H1 (cell line): ENCODE data around the gene AP4B1. TPM values are rescaled to one million over a fixed set of nuclear protein-coding genes. Genes with fewer than 3 reads are reported as not detected.

Experiments used
- CTCF ChIA-PET: fragments of 300-600 bp; sonication (Branson Sonifier 250); formaldehyde crosslinking; loops from one replicate; lab custom pipeline; 2021; ENCODE audit not compliant: partially characterized antibody; lab: Charles Lee
- POLR2A ChIA-PET: fragments of 300-600 bp; sonication (Branson Sonifier 250); formaldehyde crosslinking; loops from one replicate; lab custom pipeline; 2021; ENCODE audit warnings: inconsistent platforms; ENCODE audit not compliant: partially characterized antibody; lab: Charles Lee
- DNase-seq, 2 experiments: peaks; one replicate each; pipeline versions ENCODE4 v3.0.0 to v3.0.0-alpha.2; 2010 to 2022; ENCODE audit warnings: low spot score in 2 of 2, low read depth in 1 of 2, mixed read lengths in 1 of 2
- FAIRE-seq: peaks from 2 replicates; lab custom pipeline; 2011; peaks lifted over from hg19 to GRCh38; lab: Jason Lieb, UNC
- H2AFZ ChIP-seq: 2 replicates; pipeline ENCODE4 v1.8.1; 2012; ENCODE audit warnings: low read length, inconsistent platforms
- H2AK5ac ChIP-seq: 2 replicates; pipeline ENCODE4 v1.6.1; 2013; ENCODE audit warnings: low read depth, low read length
- H2BK120ac ChIP-seq: replicated peaks from 2 replicates; pipeline ENCODE3; 2013; ENCODE audit warnings: low read depth, low read length, inconsistent platforms
- H2BK12ac ChIP-seq: 2 replicates; pipeline ENCODE4 v1.6.1; 2013; ENCODE audit warnings: low read depth, low read length
- H2BK15ac ChIP-seq: 2 replicates; pipeline ENCODE4 v1.6.1; 2013; ENCODE audit warnings: low read length
- H2BK20ac ChIP-seq: 2 replicates; pipeline ENCODE4 v1.6.1; 2013; ENCODE audit warnings: low read length
- H2BK5ac ChIP-seq: 2 replicates; pipeline ENCODE4 v1.6.1; 2013; ENCODE audit warnings: low read depth, low read length
- H3K14ac ChIP-seq: 2 replicates; pipeline ENCODE4 v1.6.1; 2013; ENCODE audit warnings: inconsistent platforms; ENCODE audit not compliant: insufficient read length
- H3K18ac ChIP-seq: 2 replicates; pipeline ENCODE4 v1.6.1; 2013; ENCODE audit warnings: low read length; ENCODE audit errors: extremely low read depth
- H3K23ac ChIP-seq: 2 replicates; pipeline ENCODE4 v1.6.1; 2013; ENCODE audit warnings: inconsistent platforms; ENCODE audit not compliant: insufficient read length
- H3K23me2 ChIP-seq: 2 replicates; pipeline ENCODE4 v1.6.1; 2013; ENCODE audit warnings: low read depth, low read length
- H3K27ac ChIP-seq: 2 replicates; pipeline ENCODE4 v1.6.1; 2011; ENCODE audit warnings: low read depth, low read length, inconsistent platforms
- H3K27me3 ChIP-seq, 4 experiments: replicated peaks in 1 of 4; 1 replicate in 1 of 4; 2 replicates in 3 of 4; pipeline versions ENCODE4 v1.6.1 to v1.8.1; 2011 to 2013; ENCODE audit warnings: low read length in 3 of 4, mild to moderate bottlenecking in 3 of 4, inconsistent platforms in 2 of 4, mixed read lengths in 2 of 4, moderate library complexity in 1 of 4; ENCODE audit not compliant: control insufficient read depth in 3 of 4, insufficient read depth in 3 of 4; ENCODE audit errors: extremely low read depth in 1 of 4
- H3K36me3 ChIP-seq, 4 experiments: 2 replicates each; pipeline versions ENCODE4 v1.6.1 to v1.8.1; 2011 to 2013; ENCODE audit warnings: mild to moderate bottlenecking in 4 of 4, low read length in 3 of 4, moderate library complexity in 2 of 4, control low read depth in 1 of 4, inconsistent platforms in 1 of 4; ENCODE audit not compliant: insufficient read depth in 4 of 4, control insufficient read depth in 2 of 4
- H3K4ac ChIP-seq: replicated peaks from 2 replicates; pipeline ENCODE3; 2013; ENCODE audit warnings: low read length, low read depth, mixed read lengths, inconsistent platforms; ENCODE audit not compliant: insufficient read length
- H3K4me1 ChIP-seq, 4 experiments: replicated peaks in 1 of 4; 1 replicate in 1 of 4; 2 replicates in 3 of 4; pipeline versions ENCODE4 v1.6.1 to v1.8.1; 2011 to 2013; ENCODE audit warnings: low read length in 3 of 4, inconsistent platforms in 2 of 4, mixed read lengths in 1 of 4; ENCODE audit not compliant: insufficient read depth in 4 of 4, control insufficient read depth in 3 of 4
- H3K4me2 ChIP-seq, 2 experiments: 2 replicates each; pipeline versions ENCODE4 v1.6.1 to v1.8.1; 2011 to 2013; ENCODE audit warnings: low read depth in 2 of 2, low read length in 2 of 2, control low read depth in 1 of 2, inconsistent platforms in 1 of 2, mild to moderate bottlenecking in 1 of 2; ENCODE audit not compliant: insufficient read depth in 1 of 2
- H3K4me3 ChIP-seq, 4 experiments: fragments of 200-600, 300-600 bp in 1 of 4; sonication (generic), shearing (Covaris generic), sonication (Bioruptor Twin) in 1 of 4; 2 replicates each; pipeline versions ENCODE4 v1.5.1 to v1.8.1; 2011 to 2016; ENCODE audit warnings: low read length in 4 of 4, low read depth in 3 of 4, control low read depth in 2 of 4, inconsistent platforms in 2 of 4, mild to moderate bottlenecking in 2 of 4, mixed read lengths in 1 of 4, moderate library complexity in 1 of 4; ENCODE audit not compliant: insufficient read depth in 2 of 4; ENCODE audit errors: extremely low read depth in 1 of 4
- H3K56ac ChIP-seq: replicated peaks from 2 replicates; pipeline ENCODE3; 2013; ENCODE audit warnings: low read depth, mild to moderate bottlenecking, mixed read lengths, low read length, inconsistent platforms; ENCODE audit not compliant: insufficient read length
- H3K79me1 ChIP-seq: 2 replicates; pipeline ENCODE4 v1.6.1; 2013; ENCODE audit warnings: low read depth, low read length, control low read depth
- H3K79me2 ChIP-seq, 2 experiments: 2 replicates each; pipeline versions ENCODE4 v1.6.1 to v1.8.1; 2012 to 2013; ENCODE audit warnings: low read length in 2 of 2, mild to moderate bottlenecking in 2 of 2, inconsistent platforms in 1 of 2; ENCODE audit not compliant: insufficient read depth in 2 of 2, control insufficient read depth in 1 of 2
- H3K9ac ChIP-seq, 4 experiments: replicated peaks in 1 of 4; 1 replicate in 1 of 4; 2 replicates in 3 of 4; pipeline versions ENCODE4 v1.6.1 to v1.8.1; 2011 to 2013; ENCODE audit warnings: low read depth in 3 of 4, low read length in 3 of 4, control low read depth in 2 of 4, mild to moderate bottlenecking in 2 of 4, moderate library complexity in 2 of 4, inconsistent platforms in 1 of 4; ENCODE audit errors: extremely low read depth in 1 of 4
- H3K9me3 ChIP-seq, 2 experiments: 2 replicates each; pipeline versions ENCODE4 v1.6.1 to v1.8.1; 2012 to 2013; ENCODE audit warnings: mild to moderate bottlenecking in 2 of 2, moderate library complexity in 2 of 2, control low read depth in 1 of 2, inconsistent platforms in 1 of 2, low read depth in 1 of 2, low read length in 1 of 2, mixed read lengths in 1 of 2; ENCODE audit not compliant: insufficient read depth in 2 of 2
- H4K20me1 ChIP-seq, 2 experiments: replicated peaks in 1 of 2; 2 replicates each; pipeline versions ENCODE3 to v1.8.1; 2011 to 2013; ENCODE audit warnings: inconsistent platforms in 2 of 2, low read length in 2 of 2, mild to moderate bottlenecking in 1 of 2; ENCODE audit not compliant: insufficient read depth in 2 of 2, control insufficient read depth in 1 of 2
- H4K5ac ChIP-seq: 2 replicates; pipeline ENCODE4 v1.6.1; 2013; ENCODE audit warnings: low read length, low read depth, mixed read lengths, inconsistent platforms; ENCODE audit not compliant: insufficient read length
- H4K8ac ChIP-seq: 2 replicates; pipeline ENCODE4 v1.8.0; 2013; ENCODE audit warnings: mild to moderate bottlenecking, moderate library complexity, low read length, inconsistent platforms; ENCODE audit not compliant: insufficient read depth; ENCODE audit errors: extremely low read depth
- H4K91ac ChIP-seq: replicated peaks from 2 replicates; pipeline ENCODE3; 2013; ENCODE audit warnings: low read length, mixed read lengths, inconsistent platforms; ENCODE audit not compliant: insufficient read length
- BRCA1 ChIP-seq: IDR thresholded peaks from 2 replicates; pipeline ENCODE4 v1.6.1; 2012; ENCODE audit warnings: low read depth, low read length, improper control_type of control experiment
- CTBP2 ChIP-seq: IDR thresholded peaks from 2 replicates; pipeline ENCODE4 v1.7.0; 2011; ENCODE audit warnings: borderline replicate concordance, mild to moderate bottlenecking, moderate library complexity, mixed read lengths, low read length; ENCODE audit not compliant: insufficient read depth, insufficient read length
- EZH2 ChIP-seq: fragments of 200-600 bp; sonication (generic); IDR thresholded peaks from 2 replicates; pipeline ENCODE4 v1.7.1; 2012; ENCODE audit warnings: low read depth, mild to moderate bottlenecking, moderate library complexity, low read length, inconsistent platforms; ENCODE audit not compliant: severe bottlenecking
- FOSL1 ChIP-seq: IDR thresholded peaks from 2 replicates; pipeline ENCODE4 v1.6.1; 2011; ENCODE audit warnings: mild to moderate bottlenecking, low read depth, low read length, moderate library complexity; ENCODE audit not compliant: insufficient read depth
- GTF2F1 ChIP-seq: IDR thresholded peaks from 2 replicates; pipeline ENCODE4 v1.6.1; 2012; ENCODE audit warnings: low read depth, low read length, improper control_type of control experiment, borderline replicate concordance
- PHF8 ChIP-seq: fragments of 200-600 bp; sonication (generic); conservative IDR thresholded peaks from 2 replicates; pipeline ENCODE4 v1.7.1; 2012; ENCODE audit warnings: low read depth, mild to moderate bottlenecking, inconsistent platforms, low read length, moderate library complexity
- SIRT6 ChIP-seq: IDR thresholded peaks from one replicate; pipeline ENCODE4 v1.7.1; 2012; ENCODE audit warnings: low read length, inconsistent platforms
- SP1 ChIP-seq: IDR thresholded peaks from 2 replicates; pipeline ENCODE4 v1.6.1; 2011; ENCODE audit warnings: low read depth, low read length
- YY1 ChIP-seq: IDR thresholded peaks from 2 replicates; pipeline ENCODE4 v1.6.1; 2011; ENCODE audit warnings: low read depth, mild to moderate bottlenecking, low read length
- ZNF274 ChIP-seq: IDR thresholded peaks from 2 replicates; pipeline ENCODE4 v1.7.0; 2012; ENCODE audit warnings: low read length, borderline replicate concordance; ENCODE audit errors: extremely low read depth
- WGBS, 2 experiments: shearing (Covaris generic) in 1 of 2; methylation state at CpG; one replicate each; pipeline versions ENCODE4 v1.1.6 to v1.1.7; 2013 to 2015; ENCODE audit warnings: low lambda C conversion rate in 2 of 2, mixed read lengths in 2 of 2, inconsistent platforms in 1 of 2, low coverage in 1 of 2, missing lambda C conversion rate in 1 of 2; ENCODE audit not compliant: insufficient replicate concordance in 2 of 2, insufficient coverage in 1 of 2, insufficient read length in 1 of 2; ENCODE audit errors: extremely low coverage in 1 of 2, missing lambda C conversion rate in 1 of 2; 5-methylcytosine and 5-hydroxymethylcytosine counted together
- polyA plus RNA-seq, 7 experiments: library from polyadenylated mRNA; depleted of rRNA in 3 of 7; stranded (reverse) in 5 of 7; unstranded in 2 of 7; fragments of >200 nt in 5 of 7; fragments of 200-250 nt in 2 of 7; gene quantifications; 1 replicate in 5 of 7; 2 replicates in 1 of 7; 4 replicates in 1 of 7; pipeline versions ENCODE4 v1.2.1 to v1.2.3, GENCODE V29; 2011 to 2013; ENCODE audit warnings: missing spikeins in 2 of 7, mixed read lengths in 2 of 7
- total RNA-seq: library from RNA; stranded (reverse); fragmentation: NEBNext Ultra II Directional; extraction: Animal tissue kit (Norgen Biotek cat#: 25700); gene quantifications from 2 replicates; pipeline ENCODE4 v1.2.1, GENCODE V29; 2021

AP4B1 gene
- total and polyA plus RNA-seq, 2 of the 8 experiments (the other 6 are each of a cell fraction or from before 2014, with no cell fraction given) = 8.9 to 9.0 TPM

- no peak for FAIRE-seq
- Histone ChIP-seq H3K23ac (no peak overlapping the region), H3K4ac (no peak overlapping the region), H3K4me1 (no peaks in the 10 kb centered on the region), H4K91ac (no peak overlapping the region), H2AFZ (no peak overlapping the region), H3K14ac (no peak overlapping the region), H2BK12ac (no peak overlapping the region), H3K79me1 (no peaks in the 10 kb centered on the region), H3K9me3 (no peaks in the 10 kb centered on the region), H3K23me2 (no peaks in the 10 kb centered on the region), H4K5ac (no peak overlapping the region), H3K18ac (no peak overlapping the region), H4K20me1 (no peaks in the 10 kb centered on the region), H3K56ac (no peak overlapping the region), H3K36me3 (no peaks in the 10 kb centered on the region), H3K4me3 (no peak overlapping the region), H2AK5ac (no peak overlapping the region), H3K4me2 (no peak overlapping the region), H4K8ac (no peak overlapping the region), H2BK20ac (no peak overlapping the region), H2BK5ac (no peak overlapping the region), H3K9ac (no peak overlapping the region), H3K27me3 (no peaks in the 10 kb centered on the region), H2BK15ac (no peak overlapping the region), H3K27ac (no peak overlapping the region), H3K79me2 (no peaks in the 10 kb centered on the region), H2BK120ac (no peak overlapping the region)
- 88% methylated on average over 1 of the region's 1 CpG; no CpG with 5 or more reads in 1 of the 2 experiments for WGBS, 2 experiments
- ChIA-PET POLR2A (no interaction called here), CTCF (interaction anchor here (1.3 kb wide), 1 partner anchor 12 kb away, joined by 3 read pairs; no protein-coding TSS in a partner anchor)
- no peak for DNase-seq
- TF ChIP-seq CTBP2 (no peak), YY1 (no peak), PHF8 (no peak), SP1 (no peak), FOSL1 (no peak), EZH2 (no peak), ZNF274 (no peak), SIRT6 (no peak), GTF2F1 (no peak), BRCA1 (no peak)
- TF ChIP-seq, all 59 proteins: peak for 0
Observed at GRCh38 chr1:113858982-113859381, 45.6 kb downstream of the AP4B1 start.
